H1 (cell line): ENCODE data around the gene BTNL3. TPM values are rescaled to one million over a fixed set of nuclear protein-coding genes. Genes with fewer than 3 reads are reported as not detected.

Experiments used
- BRCA1 ChIP-seq: IDR thresholded peaks from 2 replicates; pipeline ENCODE4 v1.6.1; 2012; ENCODE audit warnings: low read depth, low read length, improper control_type of control experiment
- CHD2 ChIP-seq: IDR thresholded peaks from 2 replicates; pipeline ENCODE4 v1.6.1; 2012; ENCODE audit warnings: low read length, improper control_type of control experiment
- CHD7 ChIP-seq: fragments of 300-600 bp; sonication (generic); IDR thresholded peaks from 2 replicates; pipeline ENCODE4 v1.7.1; 2012; ENCODE audit warnings: low read length, moderate library complexity, mild to moderate bottlenecking, inconsistent platforms; ENCODE audit not compliant: insufficient replicate concordance
- EGR1 ChIP-seq: IDR thresholded peaks from 2 replicates; pipeline ENCODE4 v1.6.1; 2011; ENCODE audit warnings: low read depth, low read length, borderline replicate concordance
- GTF2F1 ChIP-seq: IDR thresholded peaks from 2 replicates; pipeline ENCODE4 v1.6.1; 2012; ENCODE audit warnings: low read depth, low read length, improper control_type of control experiment, borderline replicate concordance
- NRF1 ChIP-seq: IDR thresholded peaks from 2 replicates; pipeline ENCODE4 v1.6.1; 2011; ENCODE audit warnings: mild to moderate bottlenecking, low read depth, low read length, improper control_type of control experiment
- POLR2A ChIP-seq, 2 experiments: IDR thresholded peaks; 1 replicate in 1 of 2; 2 replicates in 1 of 2; pipeline ENCODE4 v1.6.1; 2011; ENCODE audit warnings: low read depth in 2 of 2, low read length in 2 of 2, mild to moderate bottlenecking in 2 of 2; ENCODE audit errors: control extremely low read depth in 1 of 2
- POLR2AphosphoS5 ChIP-seq: IDR thresholded peaks from 2 replicates; pipeline ENCODE4 v1.6.1; 2011; ENCODE audit warnings: low read depth, low read length
- TAF1 ChIP-seq: IDR thresholded peaks from 2 replicates; pipeline ENCODE4 v1.6.1; 2011; ENCODE audit warnings: mild to moderate bottlenecking, low read depth, low read length
- TAF7 ChIP-seq: optimal IDR thresholded peaks from 2 replicates; pipeline ENCODE3; 2011; ENCODE audit warnings: low read depth, mild to moderate bottlenecking, inconsistent platforms, low read length, moderate library complexity, borderline replicate concordance
- TBP ChIP-seq: IDR thresholded peaks from 2 replicates; pipeline ENCODE4 v1.6.1; 2011; ENCODE audit warnings: low read depth, low read length, improper control_type of control experiment
- polyA plus RNA-seq, 7 experiments: library from polyadenylated mRNA; depleted of rRNA in 3 of 7; stranded (reverse) in 5 of 7; unstranded in 2 of 7; fragments of >200 nt in 5 of 7; fragments of 200-250 nt in 2 of 7; gene quantifications; 1 replicate in 5 of 7; 2 replicates in 1 of 7; 4 replicates in 1 of 7; pipeline versions ENCODE4 v1.2.1 to v1.2.3, GENCODE V29; 2011 to 2013; ENCODE audit warnings: missing spikeins in 2 of 7, mixed read lengths in 2 of 7
- total RNA-seq: library from RNA; stranded (reverse); fragmentation: NEBNext Ultra II Directional; extraction: Animal tissue kit (Norgen Biotek cat#: 25700); gene quantifications from 2 replicates; pipeline ENCODE4 v1.2.1, GENCODE V29; 2021

Gene BTNL3
- total and polyA plus RNA-seq, 2 of the 8 experiments (the other 6 are each of a cell fraction or from before 2014, with no cell fraction given), result not detected

GRCh38 chr5:181028032-181028819, 39.6 kb downstream of the BTNL3 start (continued):
- TF ChIP-seq CHD7 (no peak), TAF1 (peak; percentile 65), POLR2A (IDR thresholded peaks at IDR 0.05; ENCODE audit: control extremely low read depth in 1 of 2, low read depth in 2 of 2, low read length in 2 of 2) (peak in 1 of 2 experiments; percentile 77; a peak in 2 of 3 replicates), BRCA1 (no peak), TBP (peak; percentile 87), CHD2 (peak; percentile 27; the same call in 1 of the 2 replicates), NRF1 (no peak), EGR1 (no peak), POLR2AphosphoS5 (peak; percentile 69; the same call in 1 of the 2 replicates), TAF7 (no peak), GTF2F1 (no peak)
